Effector memory CD8-positive, alpha-beta T cell (primary cell): Measurements from ENCODE around the gene EBF3.
A peak's percentile ranks its signal among the peaks of the same experiment; 100 is the strongest.

Source experiments
- ATAC-seq: fragments of 150-1000 bp; cut with Tn5 transposase; replicated peaks from 2 replicates; pipeline ENCODE4 v1.10.0; 2021; ENCODE audit warnings: mild to moderate bottlenecking, moderate library complexity
- DNase-seq, 3 experiments: peaks; one replicate each; pipeline ENCODE4 v3.0.0; 2021
- H3K27ac Mint-ChIP-seq, 2 donors: one replicate each; pipeline ENCODE4 v1.8.0; 2022; ENCODE audit warnings: mild to moderate bottlenecking in 2 of 2, mixed read lengths in 2 of 2, moderate library complexity in 2 of 2
- H3K27me3 Mint-ChIP-seq, 2 donors: one replicate each; pipeline ENCODE4 v1.8.0; 2022; ENCODE audit warnings: mixed read lengths in 2 of 2
- H3K36me3 Mint-ChIP-seq: one replicate; pipeline ENCODE4 v1.8.0; 2022; ENCODE audit warnings: mild to moderate bottlenecking, moderate library complexity, mixed read lengths; ENCODE audit not compliant: insufficient read depth
- H3K4me1 Mint-ChIP-seq, 2 donors: one replicate each; pipeline ENCODE4 v1.8.0; 2022; ENCODE audit warnings: low read depth in 2 of 2, mixed read lengths in 2 of 2
- H3K4me3 Mint-ChIP-seq, 2 donors: one replicate each; pipeline ENCODE4 v1.8.0; 2022; ENCODE audit warnings: mild to moderate bottlenecking in 2 of 2, mixed read lengths in 2 of 2, moderate library complexity in 2 of 2
- H3K9me3 Mint-ChIP-seq, 2 donors: one replicate each; pipeline ENCODE4 v1.8.0; 2022; ENCODE audit warnings: mixed read lengths in 2 of 2

EBF3 gene

GRCh38 chr10:129893104-129894089 is 70.7 kb downstream of the EBF3 start:
- Mint-ChIP-seq H3K4me1 (no peaks in the 10 kb centered on the region), H3K27ac (no peak overlapping the region), H3K36me3 (no peaks in the 10 kb centered on the region), H3K4me3 (no peak overlapping the region), H3K27me3 (peaks cover 6 to 35% of the 10 kb centered on the region in 2 donors), H3K9me3 (no peaks in the 10 kb centered on the region)
- DNase-seq (no peak), ATAC-seq (no peak)

- no peak for DNase-seq
- Mint-ChIP-seq H3K27ac (no peak overlapping the region), H3K4me1 (no peaks in the 10 kb centered on the region), H3K27me3 (peaks cover under 1 to 28% of the 10 kb centered on the region in 2 donors), H3K36me3 (no peaks in the 10 kb centered on the region), H3K9me3 (no peaks in the 10 kb centered on the region), H3K4me3 (no peak overlapping the region)
- no peak for ATAC-seq
These were observed 71.5 kb downstream of the EBF3 start for GRCh38 chr10:129892548-129893052.

GRCh38 chr10:129891806-129892205 is 72.3 kb downstream of the EBF3 start:
- DNase-seq (no peak), ATAC-seq (no peak)
- no peaks in the 10 kb centered on the region for H3K9me3 Mint-ChIP-seq
- no peak overlapping the region for H3K4me3 Mint-ChIP-seq
- H3K27ac Mint-ChIP-seq, result no peak overlapping the region
- H3K4me1 Mint-ChIP-seq, result no peaks in the 10 kb centered on the region
- no peaks in the 10 kb centered on the region for H3K36me3 Mint-ChIP-seq
- H3K27me3 Mint-ChIP-seq, result peaks cover 0 to 30% of the 10 kb centered on the region in 2 donors

- ATAC-seq (no peak), DNase-seq (no peak)
- H3K4me3 Mint-ChIP-seq, result no peak overlapping the region
These were observed 73.9 kb downstream of the EBF3 start for GRCh38 chr10:129890170-129890569.

GRCh38 chr10:129888784-129889616 is 75.1 kb downstream of the EBF3 start:
- Mint-ChIP-seq H3K27ac (no peak overlapping the region), H3K9me3 (no peaks in the 10 kb centered on the region), H3K4me1 (no peaks in the 10 kb centered on the region), H3K27me3 (peaks cover 7 to 14% of the 10 kb centered on the region in 2 donors), H3K36me3 (no peaks in the 10 kb centered on the region), H3K4me3 (no peak overlapping the region)
- DNase-seq, result peak; percentile 5 to 23 (median 9)
- no peak for ATAC-seq

More at GRCh38 chr10:129890170-129890569, 73.9 kb downstream of the EBF3 start:
- Mint-ChIP-seq H3K36me3 (no peaks in the 10 kb centered on the region), H3K27ac (no peak overlapping the region), H3K4me1 (no peaks in the 10 kb centered on the region), H3K27me3 (peaks cover 6 to 22% of the 10 kb centered on the region in 2 donors), H3K9me3 (no peaks in the 10 kb centered on the region)

- H3K4me3 Mint-ChIP-seq, result no peak overlapping the region
- H3K9me3 Mint-ChIP-seq, result no peaks in the 10 kb centered on the region
- no peak for DNase-seq
- no peaks in the 10 kb centered on the region for H3K36me3 Mint-ChIP-seq
- H3K27ac Mint-ChIP-seq, result no peak overlapping the region
- ATAC-seq, result no peak
- peaks cover 7 to 14% of the 10 kb centered on the region in 2 donors for H3K27me3 Mint-ChIP-seq
- no peaks in the 10 kb centered on the region for H3K4me1 Mint-ChIP-seq
These were observed 75.9 kb downstream of the EBF3 start for GRCh38 chr10:129887986-129888783.

GRCh38 chr10:129887381-129887905 is 76.6 kb downstream of the EBF3 start:
- Mint-ChIP-seq H3K9me3 (no peaks in the 10 kb centered on the region), H3K27me3 (peaks cover 7 to 14% of the 10 kb centered on the region in 2 donors), H3K27ac (no peak overlapping the region), H3K4me1 (no peaks in the 10 kb centered on the region), H3K36me3 (no peaks in the 10 kb centered on the region), H3K4me3 (no peak overlapping the region)
- ATAC-seq (no peak), DNase-seq (no peak)

- Mint-ChIP-seq H3K4me1 (no peaks in the 10 kb centered on the region), H3K27me3 (peaks cover 7 to 14% of the 10 kb centered on the region in 2 donors), H3K36me3 (no peaks in the 10 kb centered on the region), H3K27ac (no peak overlapping the region), H3K4me3 (no peak overlapping the region), H3K9me3 (no peaks in the 10 kb centered on the region)
- no peak for DNase-seq
- no peak for ATAC-seq
These were observed 77.8 kb downstream of the EBF3 start for GRCh38 chr10:129886263-129886662.

- H3K27ac Mint-ChIP-seq, result no peak overlapping the region
- no peak overlapping the region for H3K4me3 Mint-ChIP-seq
- peaks cover 7 to 14% of the 10 kb centered on the region in 2 donors for H3K27me3 Mint-ChIP-seq
- no peaks in the 10 kb centered on the region for H3K9me3 Mint-ChIP-seq
- ATAC-seq (no peak), DNase-seq (no peak)
- no peaks in the 10 kb centered on the region for H3K4me1 Mint-ChIP-seq
- H3K36me3 Mint-ChIP-seq, result no peaks in the 10 kb centered on the region
These were observed 78.5 kb downstream of the EBF3 start for GRCh38 chr10:129885526-129885925.

- DNase-seq, result no peak
- no peaks in the 10 kb centered on the region for H3K9me3 Mint-ChIP-seq
- peaks cover 7 to 14% of the 10 kb centered on the region in 2 donors for H3K27me3 Mint-ChIP-seq
- no peak for ATAC-seq
- no peak overlapping the region for H3K4me3 Mint-ChIP-seq
- no peaks in the 10 kb centered on the region for H3K36me3 Mint-ChIP-seq
- H3K4me1 Mint-ChIP-seq, result no peaks in the 10 kb centered on the region
- no peak overlapping the region for H3K27ac Mint-ChIP-seq
These were observed 79.5 kb downstream of the EBF3 start for GRCh38 chr10:129884398-129885078.

- ATAC-seq, result no peak
These were observed 80.3 kb downstream of the EBF3 start for GRCh38 chr10:129883626-129884397.

GRCh38 chr10:129883029-129883428 is 81.0 kb downstream of the EBF3 start:
- H3K4me3 Mint-ChIP-seq, result no peak overlapping the region
- DNase-seq (no peak), ATAC-seq (no peak)
- no peaks in the 10 kb centered on the region for H3K9me3 Mint-ChIP-seq
- no peaks in the 10 kb centered on the region for H3K36me3 Mint-ChIP-seq
- H3K27ac Mint-ChIP-seq, result no peak overlapping the region
- H3K4me1 Mint-ChIP-seq, result no peaks in the 10 kb centered on the region
- peaks cover 7 to 14% of the 10 kb centered on the region in 2 donors for H3K27me3 Mint-ChIP-seq

More at GRCh38 chr10:129883626-129884397, 80.3 kb downstream of the EBF3 start:
- Mint-ChIP-seq H3K27ac (no peak overlapping the region), H3K4me3 (no peak overlapping the region), H3K4me1 (no peaks in the 10 kb centered on the region), H3K36me3 (no peaks in the 10 kb centered on the region), H3K27me3 (peaks cover 7 to 14% of the 10 kb centered on the region in 2 donors), H3K9me3 (no peaks in the 10 kb centered on the region)
- DNase-seq, result no peak
